Left hindlimb (tissue), 1 donor: ENCODE measurements around the gene KLHL36.

Experiments used
- DNase-seq: peaks from one replicate; pipeline ENCODE4 v3.0.0-alpha.2; 2018

KLHL36 gene

DNA sequence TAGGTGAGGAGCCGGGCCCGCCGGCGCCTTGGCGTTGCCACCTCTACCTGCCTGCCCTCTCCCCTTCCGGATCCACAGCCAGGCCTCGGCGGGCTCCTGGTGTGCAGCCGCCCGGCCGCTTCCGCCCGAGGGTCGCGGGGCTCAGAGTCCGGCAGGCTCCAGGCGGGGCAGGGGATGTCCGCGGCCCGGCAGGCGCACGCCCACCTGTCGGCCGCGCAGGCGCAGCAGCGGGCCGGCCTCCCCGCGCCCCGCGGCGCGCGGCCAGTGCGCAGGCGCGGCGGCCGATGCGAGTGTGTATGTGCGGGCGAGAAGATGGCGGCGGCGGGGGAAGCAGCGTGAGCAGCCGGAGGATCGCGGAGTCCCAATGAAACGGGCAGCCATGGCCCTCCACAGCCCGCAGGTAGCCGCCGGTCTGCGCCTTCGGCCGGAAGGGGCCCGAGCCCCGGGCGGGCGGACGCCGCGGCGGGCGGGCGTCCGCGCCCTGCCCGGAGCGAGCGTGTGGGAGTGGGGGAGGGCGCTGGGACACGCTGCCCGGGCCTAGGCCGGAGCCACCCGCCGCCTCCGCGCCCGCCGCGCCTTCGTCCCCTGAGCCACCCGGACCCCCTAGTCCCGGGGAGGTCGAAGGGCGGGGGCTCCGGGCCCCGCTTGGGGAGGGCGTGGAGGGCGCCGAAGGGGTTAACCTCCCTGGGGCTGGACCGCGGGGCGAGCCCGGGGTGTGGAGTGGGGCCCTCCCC lies 51.6 kb downstream of the KLHL36 start, which contains the start of gene USP10:
Gene USP10, plus strand, starts transcription at position 289 of the 734 bp plus-strand sequence. Its CDS starts 91 bp downstream, at position 380.
- DNase-seq, result peak; percentile 91

DNA sequence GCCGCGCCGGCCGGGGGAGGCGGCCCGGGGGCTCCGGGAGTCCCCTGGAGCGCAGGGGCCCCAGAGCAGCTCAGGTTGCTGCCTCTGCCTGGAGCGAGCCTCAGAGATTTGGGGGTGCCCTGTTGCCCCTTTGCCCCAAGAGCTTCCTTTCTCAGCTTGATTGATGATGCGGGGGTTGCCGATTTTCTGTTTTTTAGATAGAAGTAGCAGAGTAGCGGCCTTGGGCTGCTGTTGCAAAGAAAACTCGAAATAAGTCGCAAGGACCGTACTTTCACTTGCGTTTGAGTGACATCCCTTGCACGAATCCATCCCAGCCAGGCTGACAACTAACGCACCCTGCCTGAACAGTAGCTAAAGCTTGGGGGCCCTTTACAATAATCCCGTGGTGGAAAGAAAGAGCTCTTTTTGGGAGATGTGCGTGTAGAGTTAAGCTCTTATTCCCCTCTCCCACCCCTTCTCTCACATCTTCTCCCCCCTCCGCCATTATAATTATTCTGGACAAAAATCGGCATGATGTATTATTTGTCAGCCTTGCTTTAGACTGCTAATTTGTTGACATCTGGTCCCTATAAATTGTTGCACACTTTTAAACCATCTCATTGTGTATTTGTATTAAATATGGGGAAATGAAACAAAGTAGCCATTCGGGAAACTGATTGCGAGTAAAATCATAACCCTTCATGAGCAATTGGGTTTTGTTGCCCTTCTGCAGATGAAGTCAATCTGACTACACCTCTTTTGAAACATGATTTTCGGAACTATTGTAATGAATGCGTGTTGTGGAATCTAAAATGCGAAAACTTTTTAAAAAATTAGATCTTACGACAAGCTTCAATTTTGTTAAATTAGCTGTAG lies 52.4 kb downstream of the KLHL36 start:
- DNase-seq, result no peak

DNA sequence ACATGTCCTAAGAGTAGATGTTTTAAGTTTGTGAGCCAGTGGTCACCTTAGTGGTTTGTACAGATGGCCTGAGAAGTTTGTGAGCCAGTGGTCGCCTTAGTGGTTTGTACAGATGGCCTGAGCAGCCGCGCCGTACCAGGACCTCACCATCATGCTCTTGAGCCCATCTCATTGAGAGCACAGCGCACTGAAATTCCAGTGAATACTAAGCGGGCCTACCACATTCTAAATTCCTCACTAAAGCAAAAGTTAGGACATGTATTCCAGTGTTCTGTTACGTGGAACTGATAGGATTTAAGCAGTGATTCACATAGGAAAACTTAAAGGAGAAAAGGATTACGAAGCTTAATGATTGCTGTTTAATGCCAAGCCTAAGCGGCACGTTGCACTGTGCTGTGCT lies 55.4 kb downstream of the KLHL36 start:
- DNase-seq, result no peak

DNA sequence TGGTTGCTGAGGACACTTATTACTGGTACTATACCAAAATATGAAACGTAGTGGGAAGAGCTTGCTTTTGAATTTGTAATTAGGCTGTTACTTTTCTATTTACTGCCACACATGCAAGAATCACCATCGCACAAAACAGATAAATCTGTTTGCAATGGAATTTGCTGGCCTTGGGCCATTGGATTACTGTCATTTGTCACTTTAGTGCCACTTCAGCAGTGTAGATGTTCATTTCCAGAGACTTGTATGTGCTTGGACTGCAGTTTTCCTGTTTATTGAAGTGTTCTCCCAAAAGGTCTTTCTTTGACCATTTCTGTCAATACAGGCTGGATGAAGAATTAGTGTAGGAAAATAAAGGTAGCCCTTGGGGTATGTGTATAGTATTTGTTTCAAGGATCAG lies 55.9 kb downstream of the KLHL36 start:
- DNase-seq, result no peak

DNA sequence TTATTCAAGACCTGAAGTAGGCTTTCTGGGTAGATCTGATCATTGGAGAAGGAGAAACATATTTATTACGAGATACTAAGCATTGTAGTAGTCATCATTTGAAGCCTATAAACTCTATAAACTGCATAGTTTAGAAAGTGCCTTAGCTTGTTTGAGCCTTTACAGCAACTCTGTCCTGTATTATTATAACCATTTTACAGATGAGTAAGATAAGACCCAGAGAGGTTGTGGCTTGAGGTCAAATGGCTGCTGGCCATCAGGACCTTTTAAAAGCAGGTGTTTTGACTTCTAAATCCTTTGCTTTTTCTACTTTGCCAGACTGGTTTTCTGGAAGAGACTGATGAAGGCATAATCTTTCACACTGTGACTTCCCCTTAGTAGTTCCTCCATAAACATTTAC lies 58.5 kb downstream of the KLHL36 start:
- no peak for DNase-seq

DNA sequence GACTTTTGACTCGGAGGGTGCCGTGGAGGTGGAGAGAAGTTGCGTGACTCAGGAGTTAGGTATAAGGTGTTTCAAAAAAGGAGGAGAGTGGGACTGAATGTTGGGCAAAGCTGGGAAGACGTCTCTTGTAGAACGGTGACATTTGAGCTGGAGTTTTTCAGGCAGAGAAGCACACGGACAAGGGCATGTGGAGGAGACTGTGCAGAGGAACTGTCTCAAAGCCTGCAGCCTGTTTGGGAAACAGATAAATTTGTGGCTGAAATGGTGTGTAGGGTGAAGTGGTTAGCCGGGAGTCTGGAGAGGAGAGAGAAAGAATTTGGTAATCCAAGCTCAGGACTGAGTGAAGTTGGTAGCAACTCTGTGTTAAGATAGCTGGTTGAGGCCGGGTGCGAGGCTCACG lies 61.3 kb downstream of the KLHL36 start:
- no peak for DNase-seq

DNA sequence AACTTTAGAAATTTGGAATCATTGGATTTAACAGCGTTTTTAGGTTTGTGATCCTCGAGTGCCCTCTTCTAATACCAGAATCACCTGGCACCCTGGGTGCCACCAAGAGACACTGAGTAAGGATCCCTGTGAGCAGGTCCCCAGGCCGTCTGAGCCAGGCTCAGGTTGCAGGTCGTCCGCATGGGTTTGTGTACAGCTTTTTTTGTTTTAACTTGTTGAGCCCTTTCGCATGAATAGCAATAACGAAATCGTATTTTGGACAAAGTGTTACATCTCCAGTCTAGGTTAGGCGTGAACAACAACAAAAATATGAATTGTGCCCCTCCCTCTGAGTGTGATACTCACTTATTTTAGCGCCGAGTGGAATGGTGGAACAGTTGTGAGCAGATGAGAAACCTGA lies 62.4 kb downstream of the KLHL36 start:
- no peak for DNase-seq
